ENCODE measurements around the gene COPZ1. TPM values are rescaled to one million over a fixed set of nuclear protein-coding genes. Genes with fewer than 3 reads are reported as not detected.
"Not testable (repeated sequence)": the region's sequence is repeated elsewhere in the genome, so short reads cannot be mapped to it uniquely, and the experiment has no call there.

The COPZ1 gene
- total and polyA plus RNA-seq, 8 donors, result 14.6 to 133 (median 82.4) TPM

DNA sequence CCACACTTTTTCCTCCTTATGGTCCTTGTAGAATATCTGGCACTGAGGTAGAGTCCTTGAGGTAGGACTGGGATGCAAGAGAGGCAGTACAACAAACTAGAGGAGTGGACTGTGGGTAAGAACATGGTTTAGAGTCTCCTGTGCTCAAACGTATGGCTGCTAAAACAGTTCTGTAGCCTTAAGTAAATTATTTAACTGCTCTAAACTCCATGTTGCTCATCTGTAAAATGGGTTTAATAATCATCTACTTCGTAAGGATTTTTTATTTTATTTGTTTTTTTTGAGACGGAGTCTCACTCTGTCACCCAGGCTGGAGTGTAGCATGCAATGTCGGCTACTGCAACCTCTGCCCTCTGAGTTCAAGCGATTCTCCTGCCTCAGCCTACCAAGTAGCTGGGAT, 3.6 kb upstream of the COPZ1 start:
- Histone ChIP-seq H3K27me3 (no peaks in the 10 kb centered on the region), H3K4me1 (peaks cover 8 to 19% (median 12%) of the 10 kb centered on the region in 4 donors), H3K9me3 (no peaks in the 10 kb centered on the region), H3K27ac (no peak overlapping the region), H3K36me3 (no peaks in the 10 kb centered on the region), H3K4me3 (no peak overlapping the region)
- TF ChIP-seq POLR2AphosphoS5 (IDR thresholded peaks at IDR 0.05), result no peak
- TF ChIP-seq, protein P1, sequence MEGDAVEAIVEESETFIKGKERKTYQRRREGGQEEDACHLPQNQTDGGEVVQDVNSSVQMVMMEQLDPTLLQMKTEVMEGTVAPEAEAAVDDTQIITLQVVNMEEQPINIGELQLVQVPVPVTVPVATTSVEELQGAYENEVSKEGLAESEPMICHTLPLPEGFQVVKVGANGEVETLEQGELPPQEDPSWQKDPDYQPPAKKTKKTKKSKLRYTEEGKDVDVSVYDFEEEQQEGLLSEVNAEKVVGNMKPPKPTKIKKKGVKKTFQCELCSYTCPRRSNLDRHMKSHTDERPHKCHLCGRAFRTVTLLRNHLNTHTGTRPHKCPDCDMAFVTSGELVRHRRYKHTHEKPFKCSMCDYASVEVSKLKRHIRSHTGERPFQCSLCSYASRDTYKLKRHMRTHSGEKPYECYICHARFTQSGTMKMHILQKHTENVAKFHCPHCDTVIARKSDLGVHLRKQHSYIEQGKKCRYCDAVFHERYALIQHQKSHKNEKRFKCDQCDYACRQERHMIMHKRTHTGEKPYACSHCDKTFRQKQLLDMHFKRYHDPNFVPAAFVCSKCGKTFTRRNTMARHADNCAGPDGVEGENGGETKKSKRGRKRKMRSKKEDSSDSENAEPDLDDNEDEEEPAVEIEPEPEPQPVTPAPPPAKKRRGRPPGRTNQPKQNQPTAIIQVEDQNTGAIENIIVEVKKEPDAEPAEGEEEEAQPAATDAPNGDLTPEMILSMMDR (IDR thresholded peaks at IDR 0.05), result no peak
- TF ChIP-seq POLR2A (IDR thresholded peaks at IDR 0.05), result no peak
- no peak for TF ChIP-seq EP300 (IDR thresholded peaks at IDR 0.05)
- WGBS, 5 donors, result 85 to 93% (median 88%) methylated on average over 5 of the region's 5 CpGs
- intact Hi-C loops (cut with DNase I; ENCODE audit: low total_unique reads), result no loop called here
- DNase-seq, result no peak

- WGBS, 5 donors, result 23 to 42% (median 35%) methylated on average over 22 of the region's 22 CpGs
- Histone ChIP-seq H3K4me3 (peak overlapping the region; percentile 67 to 89 (median 80)), H3K4me1 (peaks cover 39 to 61% (median 51%) of the 10 kb centered on the region in 4 donors), H3K27ac (peak overlapping the region; percentile 83 to 97 (median 90)), H3K36me3 (peaks cover 0 to 17% (median 9%) of the 10 kb centered on the region in 4 donors)
- DNase-seq; H3K9me3 ChIP-seq; intact Hi-C loops (cut with DNase I; ENCODE audit: low total_unique reads); H3K27me3 ChIP-seq: not testable (repeated sequence)
Observed at GRCh38 chr12:54325442-54326109, 645 bp downstream of the COPZ1 start.

- TF ChIP-seq EP300 (IDR thresholded peaks at IDR 0.05) (no peak), POLR2AphosphoS5 (IDR thresholded peaks at IDR 0.05) (no peak), POLR2A (IDR thresholded peaks at IDR 0.05) (no peak)
- TF ChIP-seq, protein P1 (IDR thresholded peaks at IDR 0.05), result no peak
- intact Hi-C loops (cut with DNase I; ENCODE audit: low total_unique reads), result no loop called here
- 57 to 68% (median 61%) methylated on average over 6 of the region's 6 CpGs for WGBS, 5 donors
- H3K4me3 ChIP-seq, result no peak overlapping the region
- H3K27ac ChIP-seq, result peak overlapping the region in 3 of 5 donors; percentile 7 to 43 (median 43)
- peak in 1 of 2 donors; percentile 29 for DNase-seq
- peaks cover 0 to 17% (median 12%) of the 10 kb centered on the region in 4 donors for H3K36me3 ChIP-seq
- H3K4me1 ChIP-seq, result peaks cover 43 to 91% (median 71%) of the 10 kb centered on the region in 4 donors
- no peaks in the 10 kb centered on the region for H3K27me3 ChIP-seq
- H3K9me3 ChIP-seq, result no peaks in the 10 kb centered on the region
Observed at GRCh38 chr12:54328595-54329337, 3.8 kb downstream of the COPZ1 start.

DNA sequence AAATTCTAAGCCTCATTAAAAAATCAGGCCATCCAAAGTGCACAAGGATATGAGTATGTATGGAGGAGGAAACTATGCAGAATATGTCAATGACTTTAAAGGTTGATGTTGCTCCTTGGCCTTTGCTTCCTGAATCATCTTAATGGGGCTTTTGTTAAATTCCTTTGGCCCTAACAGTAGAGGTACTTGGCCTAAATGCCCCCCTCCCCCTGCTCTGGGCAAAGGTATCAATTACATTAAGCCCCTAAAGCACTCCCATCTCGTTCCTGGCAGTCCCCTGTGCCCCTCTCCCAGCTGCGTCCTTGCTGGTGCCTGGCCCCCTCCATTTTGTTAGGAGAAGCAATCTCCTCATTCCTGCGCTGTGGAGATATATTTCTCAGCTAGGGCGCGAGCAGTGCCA, 4.8 kb downstream of the COPZ1 start:
- peaks cover 0 to 17% (median 12%) of the 10 kb centered on the region in 4 donors for H3K36me3 ChIP-seq
- no peaks in the 10 kb centered on the region for H3K27me3 ChIP-seq
- intact Hi-C loops (cut with DNase I; ENCODE audit: low total_unique reads), result no loop called here
- H3K4me3 ChIP-seq, result no peak overlapping the region
- DNase-seq, result no peak
- H3K27ac ChIP-seq, result peak overlapping the region in 2 of 5 donors; percentile 7 to 43
- TF ChIP-seq, protein P1 (IDR thresholded peaks at IDR 0.05), result no peak
- TF ChIP-seq EP300 (IDR thresholded peaks at IDR 0.05) (no peak), POLR2AphosphoS5 (IDR thresholded peaks at IDR 0.05) (no peak), POLR2A (IDR thresholded peaks at IDR 0.05) (no peak)
- H3K4me1 ChIP-seq, result peaks cover 39 to 92% (median 73%) of the 10 kb centered on the region in 4 donors
- WGBS, 5 donors, result 68 to 73% (median 69%) methylated on average over 5 of the region's 5 CpGs
- no peaks in the 10 kb centered on the region for H3K9me3 ChIP-seq

All from stomach (tissue), 9 donors.